NCI-H2227 (cell line): Measurements from ENCODE around the gene PKHD1.
A peak's percentile ranks its signal among the peaks of the same experiment; 100 is the strongest.

Experiments
- DNase-seq: peaks from one replicate; lab custom pipeline; 2025; ENCODE audit not compliant: unreplicated experiment; lab: John Stamatoyannopoulos, UW

PKHD1 gene

GRCh38 chr6:52049252-52050050 is 38.0 kb downstream of the PKHD1 start:
- peak; percentile 27 for DNase-seq

- no peak for DNase-seq
These were observed 41.0 kb downstream of the PKHD1 start for GRCh38 chr6:52046456-52046855.

DNA sequence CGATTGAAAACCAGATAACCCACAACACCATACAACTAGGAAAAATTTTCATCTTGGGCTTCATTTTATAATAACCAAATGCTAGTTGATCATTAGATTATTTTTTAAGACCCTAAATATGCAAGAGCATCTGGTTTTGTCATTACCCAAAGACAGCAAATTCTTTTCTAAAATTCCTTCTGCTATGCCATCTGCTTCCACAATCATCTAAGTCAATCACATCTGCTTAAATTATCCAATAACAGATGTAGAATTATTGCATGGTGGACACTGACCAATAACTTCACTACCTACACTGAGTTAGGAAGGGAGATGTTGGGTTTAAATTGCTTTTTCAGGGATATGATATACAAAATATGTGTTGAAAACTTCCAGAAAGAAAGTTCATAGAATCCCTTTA is 41.9 kb downstream of the PKHD1 start:
- DNase-seq = no peak

DNA sequence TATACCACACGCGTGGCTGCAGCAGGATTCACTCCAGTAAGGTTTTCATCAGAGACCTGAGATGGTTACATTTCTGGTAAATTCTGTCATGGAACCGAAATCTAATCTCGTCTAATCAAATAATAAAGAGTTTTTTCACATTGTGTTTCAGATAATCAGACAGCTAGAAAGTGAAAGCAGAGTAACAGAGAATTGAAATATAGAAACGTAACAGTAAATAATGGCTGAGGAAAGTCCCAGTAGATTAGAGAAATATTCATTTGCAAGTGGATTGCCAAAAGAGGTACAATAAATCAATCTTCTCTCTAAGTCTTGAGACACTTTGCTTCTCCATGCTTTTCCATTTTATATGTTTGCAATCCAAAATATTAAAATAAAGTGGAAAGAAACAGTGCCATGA is 42.4 kb downstream of the PKHD1 start:
- no peak for DNase-seq

GRCh38 chr6:52042141-52042885 is 45.1 kb downstream of the PKHD1 start:
- no peak for DNase-seq

DNA sequence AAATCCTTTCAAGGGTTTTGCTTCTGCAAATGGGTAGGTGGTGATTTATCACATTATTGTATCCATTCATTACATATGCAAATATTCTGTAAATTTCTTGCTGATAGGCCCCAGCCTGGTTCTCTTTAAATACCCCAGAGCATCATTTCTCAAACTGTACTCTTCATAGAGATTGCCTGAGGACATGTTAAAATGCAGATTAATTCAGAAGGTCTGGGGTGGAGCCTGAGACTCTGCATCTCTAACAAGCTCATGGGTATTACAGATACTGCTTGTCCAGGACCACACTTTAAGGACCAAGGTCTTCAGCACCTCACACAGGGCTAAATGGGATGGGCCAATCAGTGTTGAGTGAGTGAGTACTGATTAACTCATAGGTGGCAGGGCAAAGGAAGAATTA is 46.3 kb downstream of the PKHD1 start:
- no peak for DNase-seq

- DNase-seq = no peak
These were observed 59.7 kb downstream of the PKHD1 start for GRCh38 chr6:52027699-52028098.

- no peak for DNase-seq
These were observed 62.9 kb downstream of the PKHD1 start for GRCh38 chr6:52024451-52025068.

- DNase-seq = no peak
These were observed 64.7 kb downstream of the PKHD1 start for GRCh38 chr6:52022675-52023074.

DNA sequence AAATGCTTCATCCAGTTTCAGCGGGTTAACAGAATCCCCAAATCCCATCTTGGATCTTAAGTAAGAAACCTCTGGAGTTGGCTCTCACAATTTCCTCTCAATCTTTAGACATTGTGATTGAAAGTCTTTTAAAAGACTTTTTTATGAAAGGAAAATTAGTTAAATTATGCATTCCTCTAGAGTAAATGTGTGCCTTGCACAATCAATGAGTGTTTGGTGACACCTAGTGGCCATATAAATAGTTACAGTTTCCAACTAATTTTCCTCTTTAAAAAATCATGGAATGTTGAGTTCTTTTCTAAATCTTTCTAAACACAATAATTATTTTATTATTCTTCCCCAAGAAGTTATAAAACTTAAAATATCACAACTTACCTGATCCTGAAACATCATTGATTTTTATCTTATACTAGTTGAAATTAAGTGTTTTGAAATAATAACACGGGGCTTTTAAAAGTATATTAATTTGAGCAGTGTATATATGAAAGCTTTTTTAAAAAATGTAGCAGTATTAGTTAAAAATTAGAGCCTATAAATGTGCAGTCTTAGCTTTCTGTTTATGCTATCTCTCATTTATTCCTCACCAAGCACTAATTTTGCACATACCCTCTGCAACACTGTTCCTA is 66.4 kb downstream of the PKHD1 start:
- DNase-seq = peak; percentile 26

DNA sequence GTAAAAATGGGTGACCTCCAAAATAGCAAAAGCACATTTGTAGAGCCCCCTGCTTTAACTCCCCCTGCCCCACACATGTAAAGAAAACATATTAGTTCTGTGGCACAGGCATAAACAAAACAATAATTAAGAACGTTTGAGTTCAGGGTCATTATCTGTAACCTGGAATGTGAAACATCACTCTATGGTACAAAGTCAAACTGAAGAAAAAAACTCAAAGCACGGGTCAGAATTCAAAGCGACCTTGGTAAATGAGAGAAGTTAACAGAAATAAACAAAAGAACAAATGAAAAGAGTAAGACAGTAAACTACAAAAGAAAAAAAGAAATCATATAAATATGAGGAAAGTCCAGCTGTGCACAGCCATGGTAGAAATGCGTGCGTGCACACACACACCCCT is 67.5 kb downstream of the PKHD1 start:
- DNase-seq = no peak

GRCh38 chr6:52019092-52019491 is 68.3 kb downstream of the PKHD1 start:
- no peak for DNase-seq

DNA sequence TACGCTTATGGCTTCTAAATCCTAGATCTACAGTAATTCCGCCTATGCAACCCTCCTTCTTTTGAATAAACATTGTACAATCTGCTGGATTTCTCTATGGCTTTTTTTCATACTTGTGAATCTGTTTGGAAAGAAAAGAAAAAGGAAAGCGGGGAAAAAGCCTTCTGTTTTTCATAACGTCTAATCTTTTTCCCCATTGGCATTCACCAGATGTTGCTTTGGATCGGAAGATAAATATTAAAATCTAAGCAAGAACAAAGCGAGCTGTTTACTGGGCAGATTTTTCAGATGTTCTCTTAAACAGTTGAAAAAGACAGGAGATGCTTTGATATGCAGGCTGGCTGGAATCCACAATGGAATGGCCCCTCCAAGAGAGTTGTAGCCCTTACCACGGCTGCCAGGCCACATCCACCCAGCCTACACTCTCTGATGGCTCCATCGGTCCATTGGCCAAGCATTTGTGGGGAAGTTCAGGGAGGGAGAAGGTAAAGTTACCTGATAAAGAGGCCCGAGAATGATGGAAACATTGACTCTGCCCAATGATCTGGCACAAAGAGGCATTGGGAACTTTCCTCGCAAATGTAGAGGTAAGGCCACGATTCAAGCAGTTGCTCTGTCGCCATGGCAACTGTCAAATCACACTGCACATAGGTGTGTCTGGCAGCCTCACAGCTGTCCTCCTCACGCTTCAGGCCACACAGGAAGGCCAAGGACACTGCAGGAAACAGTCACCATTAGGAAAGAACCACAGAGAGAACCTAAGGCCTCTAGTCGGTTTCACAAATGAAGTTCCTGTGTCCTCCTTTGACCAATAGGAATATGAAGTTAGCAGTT is 70.3 kb downstream of the PKHD1 start:
- DNase-seq = peak; percentile 57

DNA sequence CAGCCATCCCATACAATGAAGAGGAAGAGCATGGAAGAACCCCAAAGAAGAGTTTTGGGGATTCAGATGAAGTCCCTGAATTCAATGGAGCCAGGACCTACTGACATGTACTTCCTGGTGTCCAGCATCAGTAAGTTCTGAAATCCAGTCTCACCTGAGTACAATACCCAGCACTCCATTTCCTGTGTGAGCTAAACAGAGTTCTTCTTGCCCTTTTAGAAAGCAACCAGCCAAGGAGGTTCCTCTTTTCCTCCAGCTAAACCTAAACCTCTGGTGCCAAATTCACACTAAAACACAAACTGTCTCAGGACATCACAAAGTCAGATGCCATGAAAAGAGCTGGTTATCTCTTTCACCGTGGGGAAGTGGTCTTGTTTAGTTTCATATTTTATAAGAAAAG is 71.5 kb downstream of the PKHD1 start:
- no peak for DNase-seq

GRCh38 chr6:52014391-52014790 is 73.0 kb downstream of the PKHD1 start:
- DNase-seq = no peak

GRCh38 chr6:52013035-52013434 is 74.4 kb downstream of the PKHD1 start:
- DNase-seq = no peak

- DNase-seq = no peak
These were observed 74.8 kb downstream of the PKHD1 start for GRCh38 chr6:52012582-52012981.

- DNase-seq = no peak
These were observed 76.6 kb downstream of the PKHD1 start for GRCh38 chr6:52010806-52011205.

GRCh38 chr6:52010145-52010544 is 77.3 kb downstream of the PKHD1 start:
- DNase-seq = no peak

DNA sequence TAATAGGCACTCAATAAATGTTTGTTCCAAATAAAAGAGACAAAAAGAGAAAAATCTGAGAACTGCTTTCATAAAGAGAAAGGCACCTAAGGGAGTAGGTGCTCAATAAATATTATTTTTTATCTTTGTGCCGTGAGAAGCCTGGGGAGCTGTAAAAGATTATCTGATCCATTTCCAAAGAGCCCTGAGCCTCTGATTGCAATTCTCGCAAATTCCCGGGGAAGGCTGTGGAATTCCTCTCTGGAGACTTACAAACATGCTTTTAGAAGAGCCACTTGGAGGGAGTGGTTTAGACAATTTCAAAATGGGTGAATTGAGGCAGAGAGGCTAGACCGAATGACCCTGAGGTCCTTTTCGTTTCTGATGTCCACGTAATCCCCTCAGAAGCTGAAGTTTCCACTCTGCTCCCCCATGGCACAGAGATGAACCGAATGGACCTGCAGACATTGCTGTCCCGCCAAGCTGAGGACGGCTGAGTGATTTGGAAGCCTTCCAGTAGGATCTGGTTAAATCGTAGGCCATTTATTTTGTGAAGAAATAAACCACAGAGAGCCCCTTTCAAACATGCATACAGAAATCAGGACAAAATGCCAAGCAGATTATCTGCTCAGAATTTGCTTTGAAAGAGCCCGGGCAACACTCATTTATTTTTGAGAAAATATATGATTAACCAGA is 77.8 kb downstream of the PKHD1 start:
- DNase-seq = no peak
